Muscle layer of duodenum (tissue), 2 donors: Measurements from ENCODE around the gene LMF2.
"Not testable (repeated sequence)": the region's sequence is repeated elsewhere in the genome, so short reads cannot be mapped to it uniquely, and the experiment has no call there.

Experiments
- H3K27ac ChIP-seq: one replicate; pipeline ENCODE4 v1.7.0; 2013; ENCODE audit warnings: mild to moderate bottlenecking, low read length
- H3K27me3 ChIP-seq: one replicate; pipeline ENCODE4 v1.7.0; 2013; ENCODE audit warnings: low read depth, mild to moderate bottlenecking, control low read depth, low read length
- H3K36me3 ChIP-seq, 2 donors: one replicate each; pipeline ENCODE4 v1.7.0; 2013; ENCODE audit warnings: low read length in 2 of 2, control low read depth in 1 of 2, mild to moderate bottlenecking in 1 of 2; ENCODE audit not compliant: insufficient read depth in 2 of 2, control insufficient read depth in 1 of 2
- H3K4me1 ChIP-seq, 2 donors: one replicate each; pipeline ENCODE4 v1.7.0; 2013; ENCODE audit warnings: low read length in 2 of 2, mild to moderate bottlenecking in 2 of 2, control low read depth in 1 of 2, moderate library complexity in 1 of 2; ENCODE audit not compliant: insufficient read depth in 2 of 2, control insufficient read depth in 1 of 2
- H3K4me3 ChIP-seq, 2 donors: one replicate each; pipeline ENCODE4 v1.7.0; 2013; ENCODE audit warnings: low read length in 2 of 2, low read depth in 1 of 2, mild to moderate bottlenecking in 1 of 2
- H3K9me3 ChIP-seq, 2 donors: one replicate each; pipeline ENCODE4 v1.7.0; 2013; ENCODE audit warnings: low read length in 2 of 2, control low read depth in 1 of 2, mild to moderate bottlenecking in 1 of 2; ENCODE audit not compliant: control insufficient read depth in 1 of 2
- donor health status: healthy.

Gene LMF2

GRCh38 chr22:50545522-50546325, 38.2 kb upstream of the LMF2 start, which contains the start of gene KLHDC7B:
Gene KLHDC7B, plus strand, starts transcription at chr22:50545899. Its CDS starts 345 bp downstream, at chr22:50546244.
- Histone ChIP-seq H3K4me3 (no peak within 1 kb of the TSS), H3K27ac (no peak within 1 kb of the TSS), H3K9me3 (no peaks in the 10 kb centered on the region), H3K4me1 (peaks cover 4 to 21% of the 10 kb centered on the region in 2 donors), H3K36me3 (no peaks in the 10 kb centered on the region), H3K27me3 (peaks cover 4% of the 10 kb centered on the region)

GRCh38 chr22:50544746-50545253, 37.3 kb upstream of the LMF2 start:
- Histone ChIP-seq H3K4me3 (peak overlapping the region in 1 of 2 donors; percentile 42), H3K27me3 (peaks cover 2% of the 10 kb centered on the region), H3K9me3 (no peaks in the 10 kb centered on the region), H3K4me1 (peaks cover 4 to 21% of the 10 kb centered on the region in 2 donors), H3K27ac (no peak overlapping the region), H3K36me3 (no peaks in the 10 kb centered on the region)

- Histone ChIP-seq H3K4me3 (peak overlapping the region in 1 of 2 donors; percentile 42), H3K27me3 (no peaks in the 10 kb centered on the region), H3K27ac (no peak overlapping the region), H3K4me1 (peaks cover 7 to 21% of the 10 kb centered on the region in 2 donors), H3K36me3 (no peaks in the 10 kb centered on the region), H3K9me3 (no peaks in the 10 kb centered on the region)
These were observed 36.7 kb upstream of the LMF2 start for GRCh38 chr22:50544078-50544745.

- peaks cover 8 to 9% of the 10 kb centered on the region in 2 donors for H3K4me1 ChIP-seq
- H3K9me3 ChIP-seq, result no peaks in the 10 kb centered on the region
- H3K27me3 ChIP-seq, result no peaks in the 10 kb centered on the region
- H3K27ac ChIP-seq, result peak overlapping the region; percentile 45
- H3K4me3 ChIP-seq, result no peak overlapping the region
- no peaks in the 10 kb centered on the region for H3K36me3 ChIP-seq
These were observed 35.0 kb upstream of the LMF2 start for GRCh38 chr22:50542416-50542927.

- peak overlapping the region; percentile 45 for H3K27ac ChIP-seq
- H3K27me3 ChIP-seq, H3K4me3 ChIP-seq, H3K4me1 ChIP-seq, H3K9me3 ChIP-seq, H3K36me3 ChIP-seq: not testable (repeated sequence)
These were observed 34.1 kb upstream of the LMF2 start for GRCh38 chr22:50541667-50542026.

GRCh38 chr22:50540381-50540780, 32.9 kb upstream of the LMF2 start:
- peaks cover 4 to 9% of the 10 kb centered on the region in 2 donors for H3K4me1 ChIP-seq
- no peaks in the 10 kb centered on the region for H3K9me3 ChIP-seq
- H3K27me3 ChIP-seq, result no peaks in the 10 kb centered on the region
- peak overlapping the region; percentile 64 for H3K27ac ChIP-seq
- H3K36me3 ChIP-seq, result no peaks in the 10 kb centered on the region
- H3K4me3 ChIP-seq, result no peak overlapping the region

- peak overlapping the region; percentile 73 for H3K27ac ChIP-seq
- H3K27me3 ChIP-seq, result no peaks in the 10 kb centered on the region
- H3K4me1 ChIP-seq, result peaks cover 0 to 9% of the 10 kb centered on the region in 2 donors
- H3K4me3 ChIP-seq, result no peak overlapping the region
- no peaks in the 10 kb centered on the region for H3K9me3 ChIP-seq
- no peaks in the 10 kb centered on the region for H3K36me3 ChIP-seq
These were observed 30.3 kb upstream of the LMF2 start for GRCh38 chr22:50537765-50538164.

- Histone ChIP-seq H3K27ac (no peak overlapping the region), H3K36me3 (no peaks in the 10 kb centered on the region), H3K4me1 (peaks cover 9 to 15% of the 10 kb centered on the region in 2 donors), H3K9me3 (no peaks in the 10 kb centered on the region), H3K27me3 (no peaks in the 10 kb centered on the region), H3K4me3 (no peak overlapping the region)
These were observed 28.7 kb upstream of the LMF2 start for GRCh38 chr22:50536226-50536625.

- Histone ChIP-seq H3K27ac (no peak overlapping the region), H3K4me3 (no peak overlapping the region), H3K27me3 (no peaks in the 10 kb centered on the region), H3K36me3 (peaks cover 0 to 1% of the 10 kb centered on the region in 2 donors), H3K9me3 (no peaks in the 10 kb centered on the region), H3K4me1 (peaks cover 5 to 26% of the 10 kb centered on the region in 2 donors)
These were observed 27.6 kb upstream of the LMF2 start for GRCh38 chr22:50535113-50535512.

- H3K36me3 ChIP-seq, H3K4me3 ChIP-seq, H3K27me3 ChIP-seq, H3K27ac ChIP-seq, H3K9me3 ChIP-seq: not testable (repeated sequence)
- H3K4me1 ChIP-seq, result peaks cover under 1 to 32% of the 10 kb centered on the region in 2 donors
These were observed 26.6 kb upstream of the LMF2 start for GRCh38 chr22:50533856-50534711.
